Glutamatergic neuron (in vitro differentiated cells): ENCODE results near the gene GDPD5. TPM values are rescaled to one million over a fixed set of nuclear protein-coding genes. Genes with fewer than 3 reads are reported as not detected.
A peak's percentile ranks its signal among the peaks of the same experiment; 100 is the strongest.

Source experiments
- DNase-seq: peaks from one replicate; pipeline ENCODE4 v3.0.0; 2022
- H3K27ac Mint-ChIP-seq: one replicate; pipeline ENCODE4 v1.8.0; 2020; ENCODE audit warnings: mild to moderate bottlenecking, mixed read lengths, inconsistent platforms; ENCODE audit not compliant: unreplicated experiment
- H3K27me3 Mint-ChIP-seq: one replicate; pipeline ENCODE4 v1.8.0; 2020; ENCODE audit warnings: mild to moderate bottlenecking, moderate library complexity, mixed read lengths, inconsistent platforms; ENCODE audit not compliant: unreplicated experiment
- H3K36me3 Mint-ChIP-seq: one replicate; pipeline ENCODE4 v1.8.0; 2020; ENCODE audit warnings: mild to moderate bottlenecking, mixed read lengths, inconsistent platforms; ENCODE audit not compliant: unreplicated experiment
- H3K4me1 Mint-ChIP-seq: one replicate; pipeline ENCODE4 v1.8.0; 2020; ENCODE audit warnings: mild to moderate bottlenecking, low read depth, mixed read lengths, inconsistent platforms; ENCODE audit not compliant: unreplicated experiment
- H3K4me3 Mint-ChIP-seq: one replicate; pipeline ENCODE4 v1.8.0; 2020; ENCODE audit warnings: mild to moderate bottlenecking, mixed read lengths, inconsistent platforms; ENCODE audit not compliant: unreplicated experiment
- H3K9me3 Mint-ChIP-seq: one replicate; pipeline ENCODE4 v1.8.0; 2020; ENCODE audit warnings: mild to moderate bottlenecking, moderate library complexity, mixed read lengths, inconsistent platforms; ENCODE audit not compliant: unreplicated experiment
- CTCF ChIP-seq: fragments of 200-600 bp; sonication (generic); IDR thresholded peaks from one replicate; pipeline ENCODE4 v1.5.0; 2021; ENCODE audit not compliant: partially characterized antibody, unreplicated experiment
- total RNA-seq: library from RNA; stranded (reverse); fragmentation: NEBNext Ultra II Directional; extraction: Animal tissue kit (Norgen Biotek cat#: 25700); gene quantifications from one replicate; pipeline ENCODE4 v1.2.1, GENCODE V29; 2021; ENCODE audit not compliant: unreplicated experiment

Gene GDPD5
- total RNA-seq, 1 donor from 2014 or later = 147 TPM

GRCh38 chr11:75436806-75437205, 88.9 kb downstream of the GDPD5 start:
- Mint-ChIP-seq H3K4me1 (peaks cover 4% of the 10 kb centered on the region), H3K4me3 (no peak overlapping the region), H3K27ac (no peak overlapping the region), H3K27me3 (peaks cover 28% of the 10 kb centered on the region), H3K36me3 (no peaks in the 10 kb centered on the region), H3K9me3 (peaks cover 16% of the 10 kb centered on the region)
- no peak for DNase-seq
- no peak for TF ChIP-seq CTCF

- Mint-ChIP-seq H3K4me3 (no peak overlapping the region), H3K36me3 (peaks cover 6% of the 10 kb centered on the region), H3K4me1 (peaks cover 9% of the 10 kb centered on the region), H3K27ac (no peak overlapping the region), H3K27me3 (peaks cover 37% of the 10 kb centered on the region), H3K9me3 (peaks cover 21% of the 10 kb centered on the region)
- no peak for DNase-seq
- TF ChIP-seq CTCF = no peak
Measured at GRCh38 chr11:75435571-75435925, 90.2 kb downstream of the GDPD5 start.

- H3K36me3 Mint-ChIP-seq = peaks cover 7% of the 10 kb centered on the region
- H3K27me3 Mint-ChIP-seq = peaks cover 39% of the 10 kb centered on the region
- H3K9me3 Mint-ChIP-seq = peaks cover 21% of the 10 kb centered on the region
- no peak overlapping the region for H3K4me3 Mint-ChIP-seq
- no peak for TF ChIP-seq CTCF
- no peak for DNase-seq
- H3K27ac Mint-ChIP-seq = no peak overlapping the region
- H3K4me1 Mint-ChIP-seq = peaks cover 10% of the 10 kb centered on the region
Measured at GRCh38 chr11:75434886-75435570, 90.7 kb downstream of the GDPD5 start.

- peaks cover 13% of the 10 kb centered on the region for H3K4me1 Mint-ChIP-seq
- H3K27me3 Mint-ChIP-seq = peaks cover 42% of the 10 kb centered on the region
- H3K27ac Mint-ChIP-seq = no peak overlapping the region
- H3K36me3 Mint-ChIP-seq = peaks cover 11% of the 10 kb centered on the region
- H3K4me3 Mint-ChIP-seq = no peak overlapping the region
- no peak for TF ChIP-seq CTCF
- no peak for DNase-seq
- H3K9me3 Mint-ChIP-seq = peaks cover 26% of the 10 kb centered on the region
Measured at GRCh38 chr11:75434051-75434450, 91.7 kb downstream of the GDPD5 start.

GRCh38 chr11:75433443-75433842, 92.3 kb downstream of the GDPD5 start:
- Mint-ChIP-seq H3K4me3 (peak overlapping the region; percentile 58), H3K4me1 (peaks cover 13% of the 10 kb centered on the region), H3K27ac (peak overlapping the region; percentile 84), H3K36me3 (peaks cover 16% of the 10 kb centered on the region), H3K9me3 (peaks cover 30% of the 10 kb centered on the region), H3K27me3 (peaks cover 41% of the 10 kb centered on the region)
- no peak for DNase-seq
- no peak for TF ChIP-seq CTCF
